H1 (cell line): ENCODE measurements around the gene SAMM50.

Source experiments
- CHD7 ChIP-seq: fragments of 300-600 bp; sonication (generic); IDR thresholded peaks from 2 replicates; pipeline ENCODE4 v1.7.1; 2012; ENCODE audit warnings: low read length, moderate library complexity, mild to moderate bottlenecking, inconsistent platforms; ENCODE audit not compliant: insufficient replicate concordance
- CREB1 ChIP-seq: IDR thresholded peaks from 2 replicates; pipeline ENCODE4 v1.6.1; 2012; ENCODE audit warnings: inconsistent platforms
- CTCF ChIP-seq, 3 experiments: IDR thresholded peaks; 1 replicate in 2 of 3; 2 replicates in 1 of 3; pipeline versions ENCODE4 v1.5.1 to v1.6.1; 2011; ENCODE audit warnings: low read length in 3 of 3, mild to moderate bottlenecking in 3 of 3, inconsistent platforms in 2 of 3, low read depth in 1 of 3, moderate library complexity in 1 of 3; ENCODE audit not compliant: insufficient read depth in 1 of 3; ENCODE audit errors: control extremely low read depth in 1 of 3
- EP300 ChIP-seq, 2 experiments: IDR thresholded peaks; 1 replicate in 1 of 2; 2 replicates in 1 of 2; pipeline ENCODE4 v1.6.1; 2011 to 2012; ENCODE audit warnings: low read depth in 2 of 2, low read length in 2 of 2, mild to moderate bottlenecking in 2 of 2, borderline replicate concordance in 1 of 2, inconsistent platforms in 1 of 2, moderate library complexity in 1 of 2
- EZH2 ChIP-seq: fragments of 200-600 bp; sonication (generic); IDR thresholded peaks from 2 replicates; pipeline ENCODE4 v1.7.1; 2012; ENCODE audit warnings: low read depth, mild to moderate bottlenecking, moderate library complexity, low read length, inconsistent platforms; ENCODE audit not compliant: severe bottlenecking
- HDAC6 ChIP-seq: IDR thresholded peaks from one replicate; pipeline ENCODE4 v1.7.1; 2012; ENCODE audit warnings: low read depth, mild to moderate bottlenecking, inconsistent platforms, low read length, moderate library complexity
- KDM1A ChIP-seq: fragments of 200-600, 300-600 bp; sonication (generic); IDR thresholded peaks from 2 replicates; pipeline ENCODE4 v1.7.1; 2016; ENCODE audit warnings: mild to moderate bottlenecking, low read length, borderline replicate concordance
- YY1 ChIP-seq: IDR thresholded peaks from 2 replicates; pipeline ENCODE4 v1.6.1; 2011; ENCODE audit warnings: low read depth, mild to moderate bottlenecking, low read length

GRCh38 chr22:43946384-43946667, 8.9 kb upstream of the SAMM50 start:
- TF ChIP-seq CTCF (IDR thresholded peaks at IDR 0.05; ENCODE audit: control extremely low read depth in 1 of 3, insufficient read depth in 1 of 3, low read depth in 1 of 3, low read length in 3 of 3) (peak in 2 of 3 experiments; percentile 3 to 11; a peak in 1 of 4 replicates), YY1 (no peak), HDAC6 (no peak), CREB1 (no peak), CHD7 (no peak), KDM1A (no peak), EZH2 (no peak), EP300 (IDR thresholded peaks at IDR 0.05; ENCODE audit: borderline replicate concordance in 1 of 2, low read depth in 2 of 2, low read length in 2 of 2) (no peak)
